ENCODE measurements around the gene TOR1B. TPM values are rescaled to one million over a fixed set of nuclear protein-coding genes. Genes with fewer than 3 reads are reported as not detected.
"Not testable (repeated sequence)": the region's sequence is repeated elsewhere in the genome, so short reads cannot be mapped to it uniquely, and the experiment has no call there.

The TOR1B gene
- total RNA-seq, 4 donors from 2014 or later = 17.0 to 31.0 (median 22.7) TPM

- H3K4me3 ChIP-seq (ENCODE audit: low read depth, poor library complexity, severe bottlenecking) = no peak overlapping the region
- DNase-seq (ENCODE audit: low spot score in 2 of 2) = no peak
- 90 to 92% methylated on average over 13 of the region's 13 CpGs for WGBS, 2 donors
- intact Hi-C loops (cut with DNase I; ENCODE audit: low total_unique reads) = no loop called here
- TF ChIP-seq CTCF (IDR thresholded peaks at IDR 0.05) = no peak
- no peak for TF ChIP-seq POLR2A (IDR thresholded peaks at IDR 0.05)
These were observed 43.0 kb upstream of the TOR1B start for GRCh38 chr9:129759804-129760502.

GRCh38 chr9:129760784-129761183, 42.2 kb upstream of the TOR1B start:
- DNase-seq (ENCODE audit: low spot score in 2 of 2); intact Hi-C loops (cut with DNase I; ENCODE audit: low total_unique reads); H3K4me3 ChIP-seq (ENCODE audit: low read depth, poor library complexity, severe bottlenecking): not testable (repeated sequence)
- WGBS, 2 donors = 85 to 89% methylated on average over 7 of the region's 7 CpGs

- no peak overlapping the region for H3K4me3 ChIP-seq (ENCODE audit: low read depth, poor library complexity, severe bottlenecking)
- intact Hi-C loops (cut with DNase I; ENCODE audit: low total_unique reads) = no loop called here
- 52 to 57% methylated on average over 11 of the region's 11 CpGs for WGBS, 2 donors
- no peak for DNase-seq (ENCODE audit: low spot score in 2 of 2)
- TF ChIP-seq CTCF (IDR thresholded peaks at IDR 0.05) (no peak), POLR2A (IDR thresholded peaks at IDR 0.05) (no peak)
These were observed 41.6 kb upstream of the TOR1B start for GRCh38 chr9:129761293-129761900.

- WGBS, 2 donors = 30 to 35% methylated on average over 5 to 6 of the region's 6 CpGs
- no peak overlapping the region for H3K4me3 ChIP-seq (ENCODE audit: low read depth, poor library complexity, severe bottlenecking)
- intact Hi-C loops (cut with DNase I; ENCODE audit: low total_unique reads) = no loop called here
- DNase-seq (ENCODE audit: low spot score in 2 of 2) = no peak
- TF ChIP-seq CTCF (IDR thresholded peaks at IDR 0.05) (no peak), POLR2A (IDR thresholded peaks at IDR 0.05) (no peak)
These were observed 41.0 kb upstream of the TOR1B start for GRCh38 chr9:129761901-129762369.

GRCh38 chr9:129762370-129762984, 40.5 kb upstream of the TOR1B start:
- intact Hi-C loops (cut with DNase I; ENCODE audit: low total_unique reads); H3K4me3 ChIP-seq (ENCODE audit: low read depth, poor library complexity, severe bottlenecking): not testable (repeated sequence)
- DNase-seq (ENCODE audit: low spot score in 2 of 2) = peak in 1 of 2 donors; percentile 60
- 26 to 30% methylated on average over 13 of the region's 13 CpGs for WGBS, 2 donors

GRCh38 chr9:129762985-129763926, 39.7 kb upstream of the TOR1B start:
- TF ChIP-seq CTCF (IDR thresholded peaks at IDR 0.05) (no peak), POLR2A (IDR thresholded peaks at IDR 0.05) (no peak)
- H3K4me3 ChIP-seq (ENCODE audit: low read depth, poor library complexity, severe bottlenecking) = no peak overlapping the region
- 64 to 70% methylated on average over 13 of the region's 13 CpGs for WGBS, 2 donors
- DNase-seq (ENCODE audit: low spot score in 2 of 2) = no peak
- intact Hi-C loops (cut with DNase I; ENCODE audit: low total_unique reads) = no loop called here

Measured in lower leg skin (tissue), 4 donors.